ENCODE results near the gene PWWP3B. TPM values are rescaled to one million over a fixed set of nuclear protein-coding genes. Genes with fewer than 3 reads are reported as not detected.

Gene PWWP3B
- total and polyA plus RNA-seq, 8 donors, result 4.0 to 13.6 (median 6.6) TPM

DNA sequence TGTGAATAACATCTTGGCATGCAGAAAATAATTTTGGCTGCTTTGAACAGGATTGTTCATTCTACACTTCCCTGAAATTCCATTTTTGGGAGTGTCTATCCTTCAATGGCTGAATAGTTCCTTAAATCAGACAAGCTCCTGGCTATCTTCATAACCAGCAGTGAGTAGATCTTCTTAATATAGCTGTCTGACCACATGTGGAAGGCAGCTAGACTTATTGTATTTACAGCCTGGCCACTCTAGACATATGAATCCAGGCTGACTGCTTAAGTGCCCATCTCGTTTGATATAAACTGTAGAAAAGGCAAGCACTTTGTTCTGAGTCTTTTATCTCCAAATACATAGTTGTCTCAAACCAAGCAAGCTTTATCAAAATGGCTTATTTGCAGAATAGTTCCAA, 40.0 kb downstream of the PWWP3B start:
- Histone ChIP-seq H3K27ac (no peak overlapping the region), H3K4me3 (no peak overlapping the region), H3K27me3 (no peaks in the 10 kb centered on the region), H3K9me3 (no peaks in the 10 kb centered on the region), H3K36me3 (peaks cover 0 to 8% (median 0%) of the 10 kb centered on the region in 3 donors), H3K4me1 (no peaks in the 10 kb centered on the region)
- intact Hi-C loops (cut with DNase I), result no loop called here
- 18 to 45% methylated on average over 1 of the region's 1 CpG for WGBS, 2 donors
- TF ChIP-seq, protein P1, sequence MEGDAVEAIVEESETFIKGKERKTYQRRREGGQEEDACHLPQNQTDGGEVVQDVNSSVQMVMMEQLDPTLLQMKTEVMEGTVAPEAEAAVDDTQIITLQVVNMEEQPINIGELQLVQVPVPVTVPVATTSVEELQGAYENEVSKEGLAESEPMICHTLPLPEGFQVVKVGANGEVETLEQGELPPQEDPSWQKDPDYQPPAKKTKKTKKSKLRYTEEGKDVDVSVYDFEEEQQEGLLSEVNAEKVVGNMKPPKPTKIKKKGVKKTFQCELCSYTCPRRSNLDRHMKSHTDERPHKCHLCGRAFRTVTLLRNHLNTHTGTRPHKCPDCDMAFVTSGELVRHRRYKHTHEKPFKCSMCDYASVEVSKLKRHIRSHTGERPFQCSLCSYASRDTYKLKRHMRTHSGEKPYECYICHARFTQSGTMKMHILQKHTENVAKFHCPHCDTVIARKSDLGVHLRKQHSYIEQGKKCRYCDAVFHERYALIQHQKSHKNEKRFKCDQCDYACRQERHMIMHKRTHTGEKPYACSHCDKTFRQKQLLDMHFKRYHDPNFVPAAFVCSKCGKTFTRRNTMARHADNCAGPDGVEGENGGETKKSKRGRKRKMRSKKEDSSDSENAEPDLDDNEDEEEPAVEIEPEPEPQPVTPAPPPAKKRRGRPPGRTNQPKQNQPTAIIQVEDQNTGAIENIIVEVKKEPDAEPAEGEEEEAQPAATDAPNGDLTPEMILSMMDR (IDR thresholded peaks at IDR 0.05), result no peak
- DNase-seq (no peak), ATAC-seq (no peak), FAIRE-seq (no peak)

Other genes with a start within 250 kb of the PWWP3B start
- gene SERPINA7, start 129.6 kb upstream of the PWWP3B start, total RNA-seq, result under 1 TPM in 5 of 6 donors, not detected in 1; 0.12 to 0.32 (median 0.20) TPM
- under 1 TPM; 0.04 to 0.31 TPM for gene SERPINA7, start 129.6 kb upstream of the PWWP3B start, polyA plus RNA-seq

Measured in pancreas (tissue), 10 donors.